Measurements from ENCODE around the gene PRRT3. TPM values are rescaled to one million over a fixed set of nuclear protein-coding genes. Genes with fewer than 3 reads are reported as not detected.
A peak's percentile ranks its signal among the peaks of the same experiment; 100 is the strongest.
"Not testable (repeated sequence)": the region's sequence is repeated elsewhere in the genome, so short reads cannot be mapped to it uniquely, and the experiment has no call there.

The PRRT3 gene
- polyA plus RNA-seq, 3 donors = 3.7 to 4.8 (median 4.2) TPM

DNA sequence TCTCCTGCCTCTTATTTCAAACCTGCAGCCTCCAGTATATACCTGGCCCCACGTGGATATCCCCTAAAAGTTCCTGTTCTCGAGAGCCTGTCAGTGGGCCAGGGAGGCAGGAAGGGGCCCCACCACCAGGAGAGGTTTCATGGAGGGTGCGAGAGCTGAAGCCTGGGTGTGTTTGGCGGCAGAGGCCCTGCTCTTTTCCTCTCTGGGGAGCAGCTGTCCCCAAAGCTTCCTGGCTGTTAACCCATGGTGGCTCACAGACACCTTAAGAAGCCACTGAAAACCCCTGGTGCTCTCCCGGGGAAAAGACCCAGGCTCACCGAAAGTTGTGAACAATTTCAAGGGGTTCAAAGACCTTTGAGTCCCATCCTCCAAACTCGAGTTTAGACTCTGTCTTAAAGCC lies 1.1 kb downstream of the PRRT3 start:
- DNase-seq (ENCODE audit: extremely low read depth in 1 of 11, low read depth in 9 of 11, low spot score in 4 of 11) = no peak

GRCh38 chr3:9949626-9950025 lies 2.6 kb downstream of the PRRT3 start:
- DNase-seq (ENCODE audit: extremely low read depth in 1 of 11, low read depth in 9 of 11, low spot score in 4 of 11) = no peak

- no peak for DNase-seq (ENCODE audit: extremely low read depth in 1 of 11, low read depth in 9 of 11, low spot score in 4 of 11)
These were observed 3.1 kb downstream of the PRRT3 start for GRCh38 chr3:9949115-9949514.

GRCh38 chr3:9948586-9948985 lies 3.6 kb downstream of the PRRT3 start:
- no peak for DNase-seq (ENCODE audit: extremely low read depth in 1 of 11, low read depth in 9 of 11, low spot score in 4 of 11)

- peak in 8 of 11 donors; percentile 15 to 57 (median 47) for DNase-seq (ENCODE audit: extremely low read depth in 1 of 11, low read depth in 9 of 11, low spot score in 4 of 11)
These were observed 4.9 kb downstream of the PRRT3 start for GRCh38 chr3:9947025-9947995.

- DNase-seq (ENCODE audit: extremely low read depth in 1 of 11, low read depth in 9 of 11, low spot score in 4 of 11) = peak in 10 of 11 donors; percentile 59 to 83 (median 80)
These were observed 5.8 kb downstream of the PRRT3 start for GRCh38 chr3:9946112-9947024.

GRCh38 chr3:9945358-9945757 lies 6.8 kb downstream of the PRRT3 start:
- DNase-seq (ENCODE audit: extremely low read depth in 1 of 11, low read depth in 9 of 11, low spot score in 4 of 11) = no peak

DNA sequence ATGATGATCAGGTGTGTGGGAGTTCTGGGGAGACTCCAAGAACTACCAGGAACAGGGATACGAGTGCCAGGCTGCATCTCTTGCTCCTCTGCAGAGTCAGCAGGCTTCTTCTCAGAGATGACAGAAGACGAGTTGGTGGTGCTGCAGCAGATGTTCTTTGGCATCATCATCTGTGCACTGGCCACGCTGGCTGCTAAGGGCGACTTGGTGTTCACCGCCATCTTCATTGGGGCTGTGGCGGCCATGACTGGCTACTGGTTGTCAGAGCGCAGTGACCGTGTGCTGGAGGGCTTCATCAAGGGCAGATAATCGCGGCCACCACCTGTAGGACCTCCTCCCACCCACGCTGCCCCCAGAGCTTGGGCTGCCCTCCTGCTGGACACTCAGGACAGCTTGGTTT lies 7.9 kb downstream of the PRRT3 start:
- no peak for DNase-seq (ENCODE audit: extremely low read depth in 1 of 11, low read depth in 9 of 11, low spot score in 4 of 11)

GRCh38 chr3:9942934-9943690 lies 9.1 kb downstream of the PRRT3 start:
- no peak for DNase-seq (ENCODE audit: extremely low read depth in 1 of 11, low read depth in 9 of 11, low spot score in 4 of 11)

DNA sequence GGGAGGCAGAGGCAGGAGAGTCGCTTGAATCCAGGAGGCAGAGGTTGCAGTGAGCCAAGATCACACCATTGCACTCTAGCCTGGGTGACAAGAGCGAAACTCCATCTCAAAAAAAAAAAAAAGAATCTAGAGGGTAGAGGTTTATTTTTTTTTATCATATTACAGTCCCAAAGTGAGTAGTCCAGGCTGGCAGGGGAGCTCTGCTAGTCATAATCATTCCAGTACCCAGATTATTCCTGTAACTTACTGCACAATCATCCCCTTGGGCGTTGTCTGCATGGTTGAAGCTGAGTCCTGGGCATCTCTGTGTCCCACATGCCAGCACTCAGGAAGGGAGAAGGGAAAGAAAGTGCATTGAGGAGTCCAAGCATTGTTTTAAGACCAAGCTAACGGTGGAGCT lies 10.0 kb downstream of the PRRT3 start:
- DNase-seq (ENCODE audit: extremely low read depth in 1 of 11, low read depth in 9 of 11, low spot score in 4 of 11) = no peak

DNA sequence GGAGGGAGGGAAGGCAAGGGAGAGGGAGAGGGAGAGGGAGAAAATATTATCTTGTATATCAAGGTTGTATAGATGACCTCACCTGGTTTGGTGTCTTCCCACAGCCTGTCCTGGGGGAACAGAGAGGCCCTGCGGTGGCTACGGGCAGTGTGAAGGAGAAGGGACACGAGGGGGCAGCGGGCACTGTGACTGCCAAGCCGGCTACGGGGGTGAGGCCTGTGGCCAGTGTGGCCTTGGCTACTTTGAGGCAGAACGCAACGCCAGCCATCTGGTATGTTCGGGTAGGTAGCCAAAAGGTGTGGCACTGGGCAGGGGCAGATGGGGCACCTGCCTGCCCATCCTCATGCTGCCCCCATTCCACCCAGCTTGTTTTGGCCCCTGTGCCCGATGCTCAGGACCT lies 11.5 kb downstream of the PRRT3 start:
- no peak for DNase-seq (ENCODE audit: extremely low read depth in 1 of 11, low read depth in 9 of 11, low spot score in 4 of 11)

- DNase-seq (ENCODE audit: extremely low read depth in 1 of 11, low read depth in 9 of 11, low spot score in 4 of 11) = not testable (repeated sequence)
These were observed 12.3 kb downstream of the PRRT3 start for GRCh38 chr3:9939906-9940305.

GRCh38 chr3:9938966-9939365 lies 13.2 kb downstream of the PRRT3 start:
- DNase-seq (ENCODE audit: extremely low read depth in 1 of 11, low read depth in 9 of 11, low spot score in 4 of 11) = no peak

DNA sequence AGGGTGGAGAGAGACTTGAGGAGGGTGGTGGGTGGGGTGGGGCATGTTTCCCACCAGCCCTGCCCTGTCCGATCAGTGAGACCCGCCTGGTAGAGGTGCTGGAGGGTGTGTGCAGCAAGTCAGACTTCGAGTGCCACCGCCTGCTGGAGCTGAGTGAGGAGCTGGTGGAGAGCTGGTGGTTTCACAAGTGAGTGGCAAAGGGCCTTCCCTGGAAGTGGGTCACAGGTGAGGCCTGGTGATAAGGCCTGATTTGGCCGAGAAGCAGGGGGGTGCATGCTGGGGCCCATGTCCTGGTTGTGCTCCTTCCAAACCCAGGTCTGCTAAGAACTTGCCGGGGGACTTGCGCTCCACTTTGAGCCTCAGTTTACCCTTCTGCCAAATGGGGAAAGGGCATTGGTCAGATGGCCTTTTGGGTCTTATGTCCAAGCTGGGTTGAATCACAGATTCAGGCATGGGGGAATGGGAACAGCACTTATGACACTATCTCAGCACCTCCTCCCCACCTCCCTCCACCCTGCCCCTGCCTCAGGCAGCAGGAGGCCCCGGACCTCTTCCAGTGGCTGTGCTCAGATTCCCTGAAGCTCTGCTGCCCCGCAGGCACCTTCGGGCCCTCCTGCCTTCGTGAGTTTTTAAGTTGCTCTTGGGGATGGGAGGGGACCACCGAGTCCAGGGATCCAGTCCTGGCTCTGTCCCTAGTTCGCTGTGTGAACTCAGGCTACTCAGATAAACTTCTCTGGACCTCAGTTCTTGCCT lies 14.5 kb downstream of the PRRT3 start:
- no peak for DNase-seq (ENCODE audit: extremely low read depth in 1 of 11, low read depth in 9 of 11, low spot score in 4 of 11)

- no peak for DNase-seq (ENCODE audit: extremely low read depth in 1 of 11, low read depth in 9 of 11, low spot score in 4 of 11)
These were observed 16.2 kb downstream of the PRRT3 start for GRCh38 chr3:9935966-9936510.

GRCh38 chr3:9934993-9935392 lies 17.2 kb downstream of the PRRT3 start:
- DNase-seq (ENCODE audit: extremely low read depth in 1 of 11, low read depth in 9 of 11, low spot score in 4 of 11) = no peak

GRCh38 chr3:9934235-9934621 lies 18.0 kb downstream of the PRRT3 start:
- DNase-seq (ENCODE audit: extremely low read depth in 1 of 11, low read depth in 9 of 11, low spot score in 4 of 11) = no peak

DNA sequence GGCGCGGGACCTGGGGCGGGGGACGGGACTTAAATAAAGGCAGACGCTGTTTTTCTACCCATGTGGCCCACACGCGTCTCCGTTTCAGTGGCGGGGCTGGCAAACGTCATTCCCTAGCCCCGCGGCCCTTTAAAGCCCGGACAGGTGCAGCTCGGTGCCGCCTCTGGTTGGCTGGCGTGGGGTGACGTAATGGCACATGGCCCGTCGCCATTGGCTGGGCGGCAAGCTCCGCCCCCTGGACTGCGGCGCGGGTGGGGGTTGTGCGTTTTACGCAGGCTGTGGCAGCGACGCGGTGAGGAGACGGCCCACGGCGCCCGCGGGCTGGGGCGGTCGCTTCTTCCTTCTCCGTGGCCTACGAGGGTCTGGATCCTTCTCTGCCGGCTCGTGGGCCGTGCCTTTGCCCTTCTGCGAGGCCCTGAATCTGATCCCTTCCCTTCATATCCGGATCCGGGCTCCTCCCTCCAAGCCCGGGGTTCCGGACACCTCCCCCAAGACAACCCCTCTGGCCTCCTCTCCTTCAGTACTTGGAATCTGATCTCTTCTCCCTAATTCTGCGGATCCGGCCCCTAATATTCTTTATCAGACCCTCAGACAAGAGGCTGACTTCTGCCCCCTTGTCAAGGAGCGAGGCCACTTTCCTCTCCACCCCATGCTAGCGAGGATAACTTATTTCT lies 18.5 kb downstream of the PRRT3 start, which contains the start of gene CRELD1:
TSS of gene CRELD1 (plus strand) at position 274 of the 674 bp plus-strand sequence. CDS start 605 bp downstream, outside the sequence.
- DNase-seq (ENCODE audit: extremely low read depth in 1 of 11, low read depth in 9 of 11, low spot score in 4 of 11) = peak; percentile 77 to 92 (median 90)

All from renal cortex interstitium (tissue), 11 donors.